Measurements from ENCODE around the gene PRSS22.

DNA sequence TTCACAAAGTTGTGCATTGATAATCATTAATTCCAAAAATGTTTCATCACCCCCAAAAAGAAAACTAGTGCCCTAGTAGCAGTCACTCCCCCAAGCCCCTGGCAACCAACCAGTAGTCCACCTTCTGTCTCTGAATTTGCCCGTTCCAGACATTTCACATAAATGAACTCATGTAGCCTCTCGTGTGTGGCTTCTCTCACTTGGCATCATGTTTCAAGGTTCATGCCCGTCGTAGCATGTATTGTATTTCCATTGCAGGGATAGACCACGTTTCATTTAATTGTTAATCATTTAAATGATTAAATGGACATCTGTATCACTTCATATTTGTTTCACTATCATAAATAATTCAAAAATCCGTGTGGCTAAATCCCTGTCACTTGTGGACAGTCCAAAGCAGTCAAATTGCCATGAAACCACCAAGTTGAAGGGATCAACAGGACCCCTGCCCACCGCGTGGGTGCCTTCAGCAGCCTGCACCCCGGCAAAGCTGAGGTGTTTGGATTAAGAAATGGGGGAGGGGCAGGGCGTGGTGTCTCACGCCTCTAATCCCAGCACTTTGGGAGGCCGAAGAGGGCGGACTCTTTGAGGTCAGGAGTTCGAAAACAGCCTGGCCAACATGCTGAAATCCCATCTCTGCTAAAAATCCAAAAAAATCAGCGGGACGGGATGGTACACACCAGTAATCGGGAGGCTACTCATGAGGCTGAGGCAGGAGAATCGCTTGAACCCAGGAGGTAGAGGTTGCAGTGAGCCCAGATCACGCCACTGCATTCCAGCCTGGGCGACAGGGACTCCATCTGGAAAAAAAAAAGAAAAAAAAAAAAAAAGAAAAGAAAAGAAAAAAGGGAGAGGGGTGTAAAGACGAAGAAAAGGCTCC, 16.3 kb upstream of the PRSS22 start:
- TF ChIP-seq, protein P1, sequence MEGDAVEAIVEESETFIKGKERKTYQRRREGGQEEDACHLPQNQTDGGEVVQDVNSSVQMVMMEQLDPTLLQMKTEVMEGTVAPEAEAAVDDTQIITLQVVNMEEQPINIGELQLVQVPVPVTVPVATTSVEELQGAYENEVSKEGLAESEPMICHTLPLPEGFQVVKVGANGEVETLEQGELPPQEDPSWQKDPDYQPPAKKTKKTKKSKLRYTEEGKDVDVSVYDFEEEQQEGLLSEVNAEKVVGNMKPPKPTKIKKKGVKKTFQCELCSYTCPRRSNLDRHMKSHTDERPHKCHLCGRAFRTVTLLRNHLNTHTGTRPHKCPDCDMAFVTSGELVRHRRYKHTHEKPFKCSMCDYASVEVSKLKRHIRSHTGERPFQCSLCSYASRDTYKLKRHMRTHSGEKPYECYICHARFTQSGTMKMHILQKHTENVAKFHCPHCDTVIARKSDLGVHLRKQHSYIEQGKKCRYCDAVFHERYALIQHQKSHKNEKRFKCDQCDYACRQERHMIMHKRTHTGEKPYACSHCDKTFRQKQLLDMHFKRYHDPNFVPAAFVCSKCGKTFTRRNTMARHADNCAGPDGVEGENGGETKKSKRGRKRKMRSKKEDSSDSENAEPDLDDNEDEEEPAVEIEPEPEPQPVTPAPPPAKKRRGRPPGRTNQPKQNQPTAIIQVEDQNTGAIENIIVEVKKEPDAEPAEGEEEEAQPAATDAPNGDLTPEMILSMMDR (IDR thresholded peaks at IDR 0.05; ENCODE audit: insufficient read depth, low read length, poor library complexity, severe bottlenecking), result no peak
- no peak for TF ChIP-seq EZH2phosphoT487 (conservative IDR thresholded peaks at IDR 0.05; ENCODE audit: low read length)

Measured in SU-DHL-6 (cell line).